ENCODE measurements around the gene STAP2.
"Not testable (repeated sequence)": the region's sequence is repeated elsewhere in the genome, so short reads cannot be mapped to it uniquely, and the experiment has no call there.

The STAP2 gene

GRCh38 chr19:4354897-4355296, 16.3 kb upstream of the STAP2 start:
- DNase-seq, result no peak

GRCh38 chr19:4354282-4354681, 15.7 kb upstream of the STAP2 start:
- DNase-seq, result no peak

- peak; percentile 57 for DNase-seq
Observed at GRCh38 chr19:4352701-4353121, 14.1 kb upstream of the STAP2 start.

GRCh38 chr19:4350726-4351125, 12.1 kb upstream of the STAP2 start:
- no peak for DNase-seq

GRCh38 chr19:4350111-4350510, 11.5 kb upstream of the STAP2 start:
- DNase-seq, result no peak

GRCh38 chr19:4349225-4349624, 10.6 kb upstream of the STAP2 start:
- DNase-seq, result not testable (repeated sequence)

GRCh38 chr19:4347521-4347920, 8.9 kb upstream of the STAP2 start:
- no peak for DNase-seq

GRCh38 chr19:4346020-4346383, 7.4 kb upstream of the STAP2 start:
- DNase-seq, result no peak

- DNase-seq, result no peak
Observed at GRCh38 chr19:4345342-4346019, 6.9 kb upstream of the STAP2 start.

- DNase-seq, result peak; percentile 82
Observed at GRCh38 chr19:4343370-4344307, 5.0 kb upstream of the STAP2 start, which contains the start of gene MPND. MPND (plus strand) TSS chr19:4343562; CDS start chr19:4343594, 32 bp downstream.

- peak; percentile 100 for DNase-seq
Observed at GRCh38 chr19:4342615-4343369, 4.2 kb upstream of the STAP2 start.

GRCh38 chr19:4342314-4342614, 3.6 kb upstream of the STAP2 start:
- no peak for DNase-seq

- peak; percentile 15 for DNase-seq
Observed at GRCh38 chr19:4337906-4338440, 654 bp downstream of the STAP2 start.

- DNase-seq, result no peak
Observed at GRCh38 chr19:4334929-4335570, 3.6 kb downstream of the STAP2 start.

GRCh38 chr19:4329858-4330257, 8.8 kb downstream of the STAP2 start:
- no peak for DNase-seq

GRCh38 chr19:4328991-4329681, 9.5 kb downstream of the STAP2 start:
- DNase-seq, result not testable (repeated sequence)

- peak; percentile 95 for DNase-seq
Observed at GRCh38 chr19:4328243-4328990, 10.2 kb downstream of the STAP2 start.

GRCh38 chr19:4327877-4328242, 10.8 kb downstream of the STAP2 start:
- DNase-seq, result no peak

GRCh38 chr19:4327252-4327876, 11.3 kb downstream of the STAP2 start:
- DNase-seq, result peak; percentile 64

GRCh38 chr19:4326837-4327251, 11.8 kb downstream of the STAP2 start:
- DNase-seq, result no peak

All from fibroblast of skin of right biceps (primary cell).